ENCODE data around the gene CTBP2.

GRCh38 chr10:125137601-125138438, 22.5 kb downstream of the CTBP2 start:
- no peak for TF ChIP-seq CTCF (conservative IDR thresholded peaks at IDR 0.05; ENCODE audit: low read depth, low read length)
- TF ChIP-seq EZH2 (IDR thresholded peaks at IDR 0.05; ENCODE audit: borderline replicate concordance, low read depth, low read length, poor library complexity, severe bottlenecking): no peak
